Measurements from ENCODE around the gene RNU2-63P.
"Not testable (repeated sequence)": the region's sequence is repeated elsewhere in the genome, so short reads cannot be mapped to it uniquely, and the experiment has no call there.

The RNU2-63P gene

GRCh38 chr2:88016086-88016959, at the start of gene RNU2-63P:
Gene RNU2-63P (minus strand): TSS chr2:88016547.
- peak; percentile 82 for DNase-seq

DNA sequence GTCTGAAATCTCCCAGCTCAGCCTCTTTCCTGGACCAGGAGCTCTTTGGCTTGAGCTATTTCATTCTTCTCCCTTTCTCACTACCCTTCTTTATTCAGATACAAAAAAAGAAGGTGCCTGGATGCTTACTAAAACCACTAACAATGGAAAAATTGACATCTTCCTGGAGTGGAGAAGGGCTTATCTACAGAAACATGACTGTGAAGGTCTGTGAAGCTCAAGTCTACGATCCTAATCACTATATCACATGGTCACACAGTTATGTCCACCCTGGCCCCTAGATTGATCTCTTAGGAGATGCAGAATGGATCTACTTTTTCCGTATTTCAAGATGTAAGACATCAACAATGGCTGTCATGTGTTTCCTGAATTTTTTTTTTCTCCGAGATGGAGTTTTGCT, 44.9 kb upstream of the RNU2-63P start:
- no peak for DNase-seq

GRCh38 chr2:88060907-88061275, 44.5 kb upstream of the RNU2-63P start:
- DNase-seq: no peak

- peak; percentile 60 for DNase-seq
Observed at GRCh38 chr2:88059979-88060906, 43.9 kb upstream of the RNU2-63P start.

GRCh38 chr2:88058191-88058590, 41.8 kb upstream of the RNU2-63P start:
- DNase-seq: no peak

DNA sequence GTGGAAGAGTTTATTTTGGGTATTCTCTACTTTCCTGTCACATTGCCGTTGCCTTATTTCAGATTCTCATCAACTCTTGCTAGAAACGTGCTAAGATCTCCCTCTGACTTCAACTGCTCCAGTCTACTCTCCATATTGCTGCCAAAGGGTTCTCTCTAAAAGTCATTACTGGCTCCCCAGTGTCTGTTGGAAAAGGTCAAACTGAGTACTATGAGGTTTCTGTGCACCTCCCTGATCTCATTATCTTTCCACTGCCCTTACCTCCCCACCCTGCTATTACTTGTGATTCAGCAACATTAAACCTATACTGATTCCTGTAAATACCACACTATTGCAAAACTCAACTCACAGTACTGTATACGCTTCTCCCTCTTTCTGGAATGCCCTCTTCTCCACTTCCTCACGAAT, 41.1 kb upstream of the RNU2-63P start:
- DNase-seq: no peak

DNA sequence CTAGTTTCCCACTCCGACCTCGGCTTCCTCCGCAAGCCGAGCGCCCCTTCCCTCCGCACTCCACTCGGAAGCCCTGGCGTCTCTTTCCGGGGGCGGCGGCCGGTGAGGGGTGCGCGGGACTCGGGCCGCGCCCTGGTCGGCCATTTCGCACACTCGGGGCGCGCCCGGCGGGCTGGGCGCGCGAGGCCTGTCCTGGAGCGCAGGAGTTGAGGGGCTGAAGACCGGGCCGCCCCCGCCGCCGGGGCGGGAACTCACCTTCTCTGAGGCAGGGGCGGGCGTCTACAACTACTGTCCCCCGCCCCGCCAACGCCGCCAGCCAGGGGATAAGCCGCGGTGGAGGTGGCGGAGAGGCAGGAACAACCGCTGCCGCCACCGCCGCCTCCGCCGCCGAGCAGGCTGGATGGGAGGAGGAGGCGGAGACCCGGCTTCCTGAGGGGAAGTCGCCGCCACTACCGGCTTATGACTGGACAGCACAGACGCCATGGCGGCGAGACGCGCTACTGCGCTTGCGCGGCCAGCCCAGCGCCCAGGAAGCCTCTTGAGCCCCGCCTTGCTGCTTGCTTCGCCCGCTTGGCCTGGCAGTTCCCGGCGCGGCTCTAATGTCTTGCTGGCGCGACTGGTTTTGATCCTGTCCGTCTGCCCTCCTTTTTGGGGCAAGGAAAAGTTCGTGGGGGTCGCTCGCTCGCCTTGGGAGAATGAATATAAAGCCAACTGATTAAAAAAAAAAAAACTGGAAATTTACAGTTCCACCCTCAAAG, 39.2 kb upstream of the RNU2-63P start, which contains the start of gene KRCC1:
Gene KRCC1, minus strand, starts transcription at position 413 of the 758 bp plus-strand sequence. CDS start 27,220 bp downstream, outside the sequence.
- peak; percentile 96 for DNase-seq

GRCh38 chr2:88054782-88055370, 38.5 kb upstream of the RNU2-63P start:
- peak; percentile 12 for DNase-seq

GRCh38 chr2:88053934-88054781, 37.8 kb upstream of the RNU2-63P start:
- DNase-seq: no peak

GRCh38 chr2:88053296-88053695, 36.9 kb upstream of the RNU2-63P start:
- DNase-seq: no peak

GRCh38 chr2:88051792-88052191, 35.4 kb upstream of the RNU2-63P start:
- DNase-seq: no peak

GRCh38 chr2:88049622-88050021, 33.3 kb upstream of the RNU2-63P start:
- DNase-seq: no peak

GRCh38 chr2:88048541-88048940, 32.2 kb upstream of the RNU2-63P start:
- no peak for DNase-seq

GRCh38 chr2:88045561-88045960, 29.2 kb upstream of the RNU2-63P start:
- DNase-seq: not testable (repeated sequence)

- DNase-seq: no peak
Observed at GRCh38 chr2:88042476-88042875, 26.1 kb upstream of the RNU2-63P start.

- DNase-seq: no peak
Observed at GRCh38 chr2:88038263-88039105, 22.1 kb upstream of the RNU2-63P start.

GRCh38 chr2:88036606-88037005, 20.3 kb upstream of the RNU2-63P start:
- no peak for DNase-seq

DNA sequence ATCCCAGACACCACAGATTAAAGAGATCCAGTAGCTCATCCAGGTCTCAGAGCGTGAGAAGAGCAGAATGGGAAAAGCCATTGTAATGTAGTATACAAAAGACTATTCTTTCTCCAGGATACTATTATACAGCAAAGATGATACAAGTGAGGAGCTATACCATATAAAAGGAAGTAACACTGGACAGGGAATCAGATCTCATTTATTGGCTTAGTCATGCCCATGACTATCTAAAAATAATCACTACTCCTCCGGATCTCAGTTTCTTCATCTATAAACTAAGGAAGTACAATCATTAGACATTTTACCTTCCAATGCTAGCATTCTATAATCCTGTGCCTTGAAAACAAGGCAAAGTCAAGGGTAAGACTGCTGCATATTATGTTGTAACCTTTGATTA, 19.8 kb upstream of the RNU2-63P start:
- no peak for DNase-seq

DNA sequence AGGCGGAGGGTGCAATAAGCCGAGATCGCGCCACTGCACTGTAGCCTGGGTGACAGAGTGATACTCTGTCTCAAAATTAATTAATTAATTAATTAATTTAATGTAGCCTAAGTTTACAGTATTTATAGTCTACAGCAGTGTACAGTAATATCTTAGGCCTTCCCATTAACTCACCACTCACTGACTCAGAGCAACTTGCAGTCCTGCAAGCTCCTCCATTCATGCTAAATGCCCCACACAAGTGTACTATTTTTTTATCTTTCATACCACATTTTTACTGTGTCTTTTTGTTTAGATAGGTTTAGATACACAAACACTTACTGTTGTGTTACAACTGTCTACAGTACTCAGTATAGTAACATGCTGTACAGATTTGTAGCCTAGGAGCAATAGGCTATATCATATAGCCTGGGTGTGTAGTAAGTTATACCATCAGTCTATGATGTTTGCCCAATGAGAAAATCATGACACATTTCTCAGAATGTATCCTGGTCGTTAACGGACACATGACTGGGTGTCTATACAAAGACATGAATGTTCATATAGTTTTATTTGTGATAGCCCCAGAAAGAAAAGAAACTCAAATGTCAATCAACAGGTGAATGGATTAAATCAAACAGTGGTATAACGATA, 15.8 kb upstream of the RNU2-63P start:
- no peak for DNase-seq

DNA sequence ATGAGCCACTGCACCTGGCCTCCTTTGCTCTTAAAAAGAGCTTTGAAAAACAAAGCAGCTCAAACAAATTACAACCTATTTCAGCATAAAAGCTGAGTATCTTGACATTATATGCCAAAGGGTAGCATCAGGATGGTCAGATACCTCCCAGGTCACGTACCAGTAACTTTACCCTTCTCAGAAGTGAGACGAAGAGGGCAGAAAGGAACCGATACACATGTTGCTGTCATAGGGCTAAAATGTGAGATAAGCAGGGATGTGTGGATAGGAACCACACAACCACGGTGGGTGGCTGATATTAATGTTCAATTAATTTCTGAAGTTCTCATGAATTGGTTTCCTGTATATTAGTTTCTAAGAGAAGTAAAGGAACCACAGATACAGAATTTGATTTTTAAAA, 12.6 kb upstream of the RNU2-63P start:
- DNase-seq: no peak

All from CD4-positive, alpha-beta T cell treated with Interleukin-12 subunit alpha and Interleukin-12 subunit beta, for 1 hour (primary cell).